GM12873 (cell line): Measurements from ENCODE around the gene COMT.

ENCODE experiments used
- TF ChIP-seq, protein P1 (sequence below): IDR thresholded peaks from 2 replicates; pipeline ENCODE4 v1.5.1; 2012; ENCODE audit warnings: low read depth, mild to moderate bottlenecking, moderate library complexity, low read length, control low read depth; ENCODE audit not compliant: insufficient read depth; ENCODE audit errors: missing control alignments

COMT gene

DNA sequence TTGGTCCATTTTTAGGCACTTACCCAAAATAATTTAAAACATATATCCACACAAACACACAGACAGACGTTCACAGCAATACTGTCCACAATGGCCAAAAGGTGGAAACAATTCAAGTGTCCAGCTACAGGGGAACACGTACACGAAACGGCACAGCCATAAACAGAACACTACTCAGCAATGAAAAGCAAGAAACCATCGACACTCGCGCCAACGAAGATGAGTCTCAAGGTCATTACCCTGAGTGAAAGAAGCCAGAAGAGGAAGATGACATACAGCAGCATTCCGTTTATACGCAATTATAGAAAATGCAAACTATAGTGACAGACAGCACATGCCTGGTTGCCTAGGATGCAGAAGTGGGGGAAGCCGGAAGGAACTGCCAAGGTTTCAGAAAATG lies 13.4 kb upstream of the COMT start:
- TF ChIP-seq, protein P1, sequence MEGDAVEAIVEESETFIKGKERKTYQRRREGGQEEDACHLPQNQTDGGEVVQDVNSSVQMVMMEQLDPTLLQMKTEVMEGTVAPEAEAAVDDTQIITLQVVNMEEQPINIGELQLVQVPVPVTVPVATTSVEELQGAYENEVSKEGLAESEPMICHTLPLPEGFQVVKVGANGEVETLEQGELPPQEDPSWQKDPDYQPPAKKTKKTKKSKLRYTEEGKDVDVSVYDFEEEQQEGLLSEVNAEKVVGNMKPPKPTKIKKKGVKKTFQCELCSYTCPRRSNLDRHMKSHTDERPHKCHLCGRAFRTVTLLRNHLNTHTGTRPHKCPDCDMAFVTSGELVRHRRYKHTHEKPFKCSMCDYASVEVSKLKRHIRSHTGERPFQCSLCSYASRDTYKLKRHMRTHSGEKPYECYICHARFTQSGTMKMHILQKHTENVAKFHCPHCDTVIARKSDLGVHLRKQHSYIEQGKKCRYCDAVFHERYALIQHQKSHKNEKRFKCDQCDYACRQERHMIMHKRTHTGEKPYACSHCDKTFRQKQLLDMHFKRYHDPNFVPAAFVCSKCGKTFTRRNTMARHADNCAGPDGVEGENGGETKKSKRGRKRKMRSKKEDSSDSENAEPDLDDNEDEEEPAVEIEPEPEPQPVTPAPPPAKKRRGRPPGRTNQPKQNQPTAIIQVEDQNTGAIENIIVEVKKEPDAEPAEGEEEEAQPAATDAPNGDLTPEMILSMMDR = no peak

DNA sequence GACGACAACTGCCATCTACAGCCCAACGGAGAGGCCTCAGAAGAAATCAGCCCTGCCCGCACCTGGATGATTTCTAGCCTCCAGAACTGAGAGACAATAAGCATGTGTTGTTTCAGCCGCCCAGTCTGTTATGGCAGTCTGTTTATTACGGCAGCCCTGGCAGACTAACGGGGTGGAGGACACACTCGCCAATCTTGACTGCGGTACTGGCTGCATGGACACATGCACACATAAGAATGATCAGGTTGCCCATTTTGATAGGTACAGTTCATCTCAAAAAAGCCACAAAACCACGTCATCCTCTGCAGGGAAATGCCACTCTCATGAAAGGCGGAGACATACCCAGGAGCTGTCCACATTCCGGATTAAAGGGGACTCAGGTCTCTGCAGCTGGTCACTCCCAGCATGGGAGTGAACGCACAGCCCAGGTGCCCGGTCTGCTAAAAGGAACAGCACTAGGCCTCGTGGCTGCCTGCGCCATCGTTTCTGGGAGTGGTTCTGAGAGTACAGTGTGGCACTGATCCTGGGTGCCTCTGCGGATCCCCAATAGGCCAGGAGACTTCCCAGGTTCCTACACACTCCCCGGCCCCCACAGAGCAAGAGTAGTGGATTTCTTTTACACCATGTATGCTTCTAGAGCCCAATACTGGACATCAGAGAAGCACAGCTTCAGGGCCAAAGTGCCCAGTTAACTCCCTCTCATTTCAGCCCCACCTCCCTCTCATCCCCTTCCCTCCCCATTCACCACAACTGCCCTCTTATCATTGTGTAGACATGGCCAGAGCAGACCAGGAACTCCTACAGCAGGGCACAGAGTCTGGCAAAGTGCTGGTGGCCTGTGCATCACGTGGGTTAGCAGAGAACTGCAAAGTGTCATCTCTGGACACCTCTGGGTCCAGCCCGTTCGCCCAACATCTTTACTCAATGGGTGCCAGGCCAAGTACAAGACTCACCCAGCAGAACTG lies 11.7 kb upstream of the COMT start:
- TF ChIP-seq, protein P1 = no peak

GRCh38 chr22:19930551-19931486 lies 10.8 kb upstream of the COMT start:
- TF ChIP-seq, protein P1 = no peak

- TF ChIP-seq, protein P1 = no peak
Measured at GRCh38 chr22:19931514-19931913, 10.1 kb upstream of the COMT start.

GRCh38 chr22:19932367-19933206 lies 9.0 kb upstream of the COMT start:
- TF ChIP-seq, protein P1 = no peak

DNA sequence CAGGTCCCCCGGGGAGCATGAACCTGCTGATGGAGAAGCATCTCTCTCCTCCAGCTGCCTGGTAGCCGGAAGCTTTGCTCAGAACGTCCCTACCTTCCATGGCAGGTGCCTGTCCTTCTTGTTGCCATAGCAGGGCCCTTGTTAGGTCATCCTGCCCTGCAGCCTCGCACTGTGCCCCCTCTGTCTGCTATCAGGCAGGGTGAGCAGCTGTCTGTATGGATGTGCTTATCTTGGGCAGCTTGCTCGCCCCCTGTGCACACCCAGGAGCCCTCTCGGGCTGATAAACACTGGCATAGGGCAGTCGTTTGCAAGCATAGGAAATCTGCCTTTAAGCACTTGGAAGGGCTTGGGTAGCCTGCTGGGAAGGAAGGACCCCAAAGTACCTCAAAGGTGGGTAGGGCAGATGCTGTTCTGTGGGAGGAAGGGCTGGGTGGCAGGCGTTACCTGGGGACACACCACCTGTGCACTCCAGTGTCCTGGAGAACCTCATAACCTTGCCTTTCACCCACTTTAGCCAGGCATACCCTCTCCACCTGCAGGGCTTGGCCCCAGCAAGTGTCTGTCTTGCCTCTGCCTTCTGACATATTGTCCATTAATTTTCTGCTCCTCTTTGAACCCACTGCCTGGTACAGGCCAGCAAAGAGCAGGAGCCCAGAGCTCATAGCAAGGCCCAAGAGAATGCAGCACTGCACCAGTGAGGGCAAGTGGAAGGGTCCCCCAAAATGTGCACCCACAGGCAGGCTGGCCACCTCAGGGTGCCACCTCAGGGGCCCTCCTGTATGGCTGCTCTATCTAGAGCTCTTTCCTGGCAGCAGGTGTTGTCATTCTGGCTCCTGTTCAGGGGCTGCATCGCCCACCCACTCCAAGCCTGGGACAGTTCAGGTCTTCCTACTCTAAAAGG lies 8.0 kb upstream of the COMT start:
- TF ChIP-seq, protein P1 = no peak
